HG03175 (cell line): ENCODE data around the gene APBB2.
A peak's percentile ranks its signal among the peaks of the same experiment; 100 is the strongest.
"Not testable (repeated sequence)": the region's sequence is repeated elsewhere in the genome, so short reads cannot be mapped to it uniquely, and the experiment has no call there.

Experiments
- ATAC-seq: cut with Tn5 transposase; IDR thresholded peaks from one replicate; pipeline ENCODE4 v1.9.1; 2021; ENCODE audit warnings: mild to moderate bottlenecking, moderate library complexity; ENCODE audit not compliant: unreplicated experiment

Gene APBB2

DNA sequence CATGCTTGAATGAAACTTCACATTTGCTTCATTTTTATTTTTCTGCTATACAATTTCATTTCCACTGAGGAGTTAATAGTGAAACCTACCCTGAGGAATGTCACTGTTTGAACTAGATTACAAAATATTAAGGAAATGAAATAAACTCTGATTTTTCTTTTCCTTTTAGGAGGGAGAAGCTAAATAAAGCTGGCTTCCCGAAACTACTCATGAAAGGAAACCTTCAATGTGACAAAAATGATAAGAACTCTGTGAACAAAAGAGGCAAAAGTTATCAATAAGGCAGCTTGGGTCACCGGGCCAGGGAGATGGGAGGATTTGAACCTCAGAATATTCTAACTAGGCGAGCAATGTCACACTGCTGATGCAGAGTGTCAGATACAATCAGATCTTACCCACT is 185.2 kb downstream of the APBB2 start:
- ATAC-seq, result no peak

DNA sequence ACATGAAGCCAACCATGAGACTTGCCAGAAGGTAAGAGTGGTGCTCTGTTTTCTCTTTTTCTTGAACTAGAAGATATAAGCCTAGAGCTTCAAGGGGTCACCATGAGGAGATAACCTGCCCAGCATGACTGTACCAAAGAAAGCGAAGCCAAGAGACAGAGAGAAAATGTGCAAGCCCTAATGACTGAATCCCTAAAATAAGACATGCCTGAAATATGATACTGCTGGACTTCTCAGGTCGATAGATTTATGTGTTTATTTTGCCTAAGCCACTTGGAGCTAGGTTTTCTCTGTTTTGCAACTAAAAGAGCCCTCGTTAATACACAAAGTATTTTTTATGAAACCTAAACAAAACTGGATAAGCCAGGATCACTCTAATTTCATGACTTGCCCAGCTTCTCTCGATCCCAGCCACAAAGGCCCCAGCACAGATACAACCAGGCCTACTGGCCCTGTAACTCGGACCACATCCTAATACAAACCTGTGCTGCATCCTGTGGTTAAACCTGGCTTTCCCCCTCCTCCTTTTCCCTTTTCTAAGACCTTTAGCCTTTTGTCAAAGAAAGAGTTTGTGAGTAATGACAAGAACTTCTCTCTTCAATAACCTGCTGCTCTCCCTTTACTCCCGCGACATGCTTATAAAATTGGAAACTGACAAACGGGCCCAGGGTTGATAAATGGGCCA is 185.8 kb downstream of the APBB2 start:
- no peak for ATAC-seq

DNA sequence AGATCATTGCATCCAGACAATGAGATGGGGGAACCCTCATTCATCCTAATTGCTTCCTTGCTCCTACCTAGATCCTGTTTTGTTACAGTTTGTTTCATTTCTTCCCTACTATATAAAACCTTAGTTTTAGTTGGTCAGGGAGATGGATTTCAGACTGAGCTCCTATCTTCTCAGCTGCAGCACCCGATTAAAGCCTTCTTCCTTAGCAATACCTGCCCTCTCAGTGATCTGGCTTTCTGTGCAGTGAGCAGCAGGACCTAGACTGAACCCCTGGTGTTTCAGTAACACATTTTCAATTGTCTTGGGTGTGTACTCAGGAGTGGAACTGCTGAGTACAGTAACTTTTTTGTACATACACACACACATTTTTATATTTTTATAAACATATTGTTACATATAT is 187.4 kb downstream of the APBB2 start:
- ATAC-seq, result no peak

DNA sequence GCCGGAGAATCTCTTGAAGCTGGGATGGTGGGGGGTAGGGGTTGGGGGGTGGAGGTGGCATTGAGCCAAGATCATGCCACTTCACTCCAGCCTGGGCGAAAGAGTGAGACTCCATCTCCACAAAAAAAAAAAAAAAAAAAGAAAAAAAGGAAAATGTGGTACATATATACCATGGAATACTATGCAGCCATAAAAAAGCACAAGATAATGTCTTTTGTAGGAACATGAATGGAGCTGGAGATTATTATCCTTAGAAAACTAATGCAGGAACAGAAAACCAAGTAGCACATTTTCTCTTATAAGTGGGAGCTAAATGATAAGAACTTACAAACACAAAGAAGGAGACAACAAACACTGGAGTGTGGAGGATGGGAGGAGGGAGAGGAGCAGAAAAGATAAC is 188.5 kb downstream of the APBB2 start:
- ATAC-seq, result no peak

DNA sequence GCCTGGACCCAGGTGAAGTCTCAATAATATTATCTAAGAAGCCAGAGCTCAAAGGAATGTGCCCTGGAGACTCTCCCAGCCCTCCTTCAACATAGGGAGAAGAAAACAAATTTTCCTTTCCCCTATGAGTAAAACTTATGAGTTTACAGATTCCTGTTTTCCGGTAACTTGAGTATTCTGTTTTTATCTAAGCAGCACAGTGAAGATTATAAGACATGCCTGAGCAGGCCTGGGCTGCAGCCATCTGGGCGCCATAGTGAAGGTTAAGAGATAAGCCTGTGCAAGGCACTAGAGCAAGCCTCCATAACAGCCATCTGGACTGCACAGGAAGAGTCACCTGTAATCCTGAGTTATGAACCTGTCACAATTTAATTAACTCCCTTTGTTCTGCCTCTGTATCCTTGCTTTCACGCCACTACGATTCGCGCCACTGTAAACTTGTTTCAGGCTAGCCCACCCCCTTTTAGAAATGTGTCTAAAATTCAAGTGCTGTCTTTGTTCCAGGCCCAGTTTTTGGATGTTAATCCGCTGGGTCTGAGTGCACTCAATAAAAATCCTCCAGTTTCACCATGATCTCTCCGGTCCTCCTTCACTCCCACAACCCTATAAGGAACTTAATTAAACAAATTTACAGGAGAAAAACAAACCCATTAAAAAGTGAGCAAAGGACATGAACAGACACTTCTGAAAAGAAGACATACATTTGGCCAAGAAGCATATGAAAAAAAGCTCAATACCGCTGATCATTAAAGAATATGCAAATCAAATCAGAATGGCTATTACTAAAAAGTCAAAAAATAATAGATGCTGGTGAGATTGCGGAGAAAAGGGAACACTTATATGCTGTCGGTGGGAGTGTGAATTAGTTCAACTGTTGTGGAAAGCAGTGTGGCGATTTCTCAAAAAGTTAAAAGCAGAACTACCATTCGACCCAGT is 189.5 kb downstream of the APBB2 start:
- no peak for ATAC-seq

DNA sequence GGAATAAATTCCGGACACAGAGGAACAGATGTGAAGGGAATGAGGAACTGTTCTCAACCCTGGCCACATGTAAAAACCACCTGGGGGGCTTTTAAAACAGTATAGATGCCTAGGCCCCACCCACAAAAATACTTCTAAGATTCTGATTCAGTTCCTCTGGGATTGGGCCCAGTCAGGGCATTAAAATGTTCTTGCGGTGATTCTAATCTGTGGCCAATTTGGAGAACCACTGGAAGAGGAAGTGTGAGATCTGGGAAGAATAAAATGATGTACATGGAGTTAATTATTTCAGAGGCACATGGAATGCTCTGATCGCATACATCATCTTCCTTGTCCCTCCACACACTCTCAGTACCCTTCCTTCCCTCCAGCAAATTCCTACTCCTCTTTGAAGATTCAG is 192.2 kb downstream of the APBB2 start:
- no peak for ATAC-seq

DNA sequence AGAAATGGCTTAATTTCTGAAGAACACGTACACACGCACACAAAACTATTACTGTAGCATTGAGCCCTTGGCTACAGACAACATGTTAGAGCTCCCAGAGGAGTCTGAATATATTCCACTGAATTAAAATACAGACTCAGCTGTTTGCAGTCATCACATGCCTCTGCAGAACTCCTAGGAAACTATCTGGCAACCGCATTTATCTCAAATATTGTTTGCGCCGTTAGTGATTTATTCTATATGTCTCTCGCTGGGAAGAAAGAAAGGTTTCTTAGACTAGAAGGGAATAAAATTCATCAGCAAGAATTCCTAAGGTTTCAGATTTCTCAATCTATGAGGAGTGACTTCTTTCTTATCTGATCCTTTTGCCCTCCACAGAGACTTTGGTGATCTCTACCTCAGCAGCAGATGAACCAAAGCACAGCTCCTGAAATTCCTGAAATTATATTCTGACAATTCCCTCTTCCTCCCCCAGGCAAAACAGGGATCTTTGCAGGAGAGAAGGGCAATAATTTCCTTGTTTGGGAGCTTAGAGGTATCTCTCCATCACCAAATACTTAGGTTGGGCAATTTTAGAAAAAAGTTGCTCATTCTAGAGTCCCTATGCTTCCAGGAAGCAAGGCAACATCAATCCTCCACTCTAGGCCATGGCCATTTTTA is 199.2 kb downstream of the APBB2 start:
- ATAC-seq, result no peak

DNA sequence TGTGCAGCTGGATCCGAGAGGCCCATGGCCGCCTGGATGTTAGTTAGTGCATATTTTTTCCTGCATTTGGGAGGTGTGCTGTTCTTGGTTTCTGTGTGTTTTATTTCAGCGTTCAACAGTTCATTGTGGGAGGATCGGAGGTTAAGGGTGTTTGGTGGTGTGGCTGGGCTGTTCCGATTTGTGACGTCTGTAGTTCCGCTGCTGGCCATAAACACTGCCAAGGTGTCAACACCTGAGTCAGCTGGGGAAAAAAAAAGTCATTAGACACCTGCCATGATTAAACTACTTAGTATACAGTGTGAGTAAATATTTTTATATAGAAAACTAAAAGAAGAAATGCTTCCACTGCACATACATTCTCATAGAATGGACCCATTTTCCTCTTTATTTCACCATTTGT is 200.2 kb downstream of the APBB2 start:
- ATAC-seq, result no peak

DNA sequence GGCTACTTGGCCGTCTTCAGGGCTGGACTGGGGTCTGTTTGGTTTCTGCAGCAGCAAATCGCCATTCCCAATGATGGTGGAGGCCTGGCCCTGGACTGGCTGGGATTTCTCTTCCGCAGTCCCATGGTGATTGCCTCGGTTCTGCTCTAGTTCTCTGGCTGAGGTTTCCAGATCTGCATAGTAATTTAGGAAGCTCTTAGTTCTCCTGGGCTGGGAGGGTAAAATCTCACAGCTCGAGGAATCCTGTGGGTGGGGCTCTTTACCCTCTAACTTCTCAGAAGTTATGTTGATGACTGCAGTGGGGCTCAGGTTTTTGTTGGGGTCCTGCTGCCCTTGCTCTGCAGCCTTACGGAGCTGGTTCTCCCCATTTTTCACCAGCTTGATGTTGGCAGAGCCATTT is 200.6 kb downstream of the APBB2 start:
- ATAC-seq, result no peak

DNA sequence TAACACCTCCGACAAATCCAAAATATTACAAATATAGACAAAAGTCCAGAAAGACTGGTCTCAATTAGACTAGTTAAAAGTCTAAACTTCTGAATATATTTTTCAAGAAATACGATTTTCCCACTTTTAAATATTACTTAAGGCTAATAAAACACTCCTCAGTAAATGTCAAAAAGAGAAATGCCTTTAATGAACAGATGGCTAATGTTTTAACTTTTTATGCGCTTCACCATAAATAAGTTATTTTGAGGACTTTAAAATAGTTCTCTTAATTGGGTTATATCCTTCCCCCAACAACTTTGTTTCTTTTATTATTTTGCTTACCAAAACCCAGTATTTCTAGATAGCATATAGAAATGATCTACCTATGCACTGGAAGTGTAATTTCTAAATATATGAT is 201.4 kb downstream of the APBB2 start:
- ATAC-seq, result no peak

DNA sequence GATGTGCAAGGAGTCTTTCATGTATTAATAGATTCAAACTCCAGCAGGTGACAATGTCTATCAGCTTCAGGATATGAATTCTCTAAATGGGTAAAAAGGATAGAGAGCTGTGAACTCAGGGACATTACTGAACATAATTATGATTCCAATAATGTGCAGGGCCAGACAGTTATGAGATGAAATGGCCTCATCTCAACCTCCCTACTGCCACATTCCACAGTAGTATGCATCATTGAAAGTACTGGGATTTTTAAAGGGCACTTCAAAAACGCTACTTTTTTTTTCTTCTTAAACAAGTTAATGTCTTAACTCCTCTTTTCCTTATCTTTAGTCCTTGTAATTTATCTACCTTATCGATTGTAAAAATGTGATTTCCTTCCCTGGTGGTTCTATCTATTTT is 202.0 kb downstream of the APBB2 start:
- ATAC-seq, result no peak

DNA sequence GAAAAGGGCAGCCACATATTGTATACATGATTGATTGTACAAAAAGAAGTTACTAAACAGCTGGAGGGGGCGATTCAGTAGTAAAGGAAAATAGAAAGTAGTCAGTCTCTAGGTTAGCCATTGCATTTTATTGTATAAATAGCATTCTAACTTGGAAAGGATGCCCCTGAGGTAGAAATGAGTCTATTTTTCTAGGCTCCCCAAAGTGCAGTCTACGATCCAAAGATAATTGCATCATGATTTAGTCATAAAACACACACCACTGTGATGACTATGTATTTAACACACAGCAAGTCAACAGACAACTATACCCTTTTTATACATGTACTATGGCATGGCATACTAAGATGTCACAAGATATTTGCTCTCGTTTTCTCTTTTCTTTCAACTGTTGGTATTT is 204.9 kb downstream of the APBB2 start:
- no peak for ATAC-seq

DNA sequence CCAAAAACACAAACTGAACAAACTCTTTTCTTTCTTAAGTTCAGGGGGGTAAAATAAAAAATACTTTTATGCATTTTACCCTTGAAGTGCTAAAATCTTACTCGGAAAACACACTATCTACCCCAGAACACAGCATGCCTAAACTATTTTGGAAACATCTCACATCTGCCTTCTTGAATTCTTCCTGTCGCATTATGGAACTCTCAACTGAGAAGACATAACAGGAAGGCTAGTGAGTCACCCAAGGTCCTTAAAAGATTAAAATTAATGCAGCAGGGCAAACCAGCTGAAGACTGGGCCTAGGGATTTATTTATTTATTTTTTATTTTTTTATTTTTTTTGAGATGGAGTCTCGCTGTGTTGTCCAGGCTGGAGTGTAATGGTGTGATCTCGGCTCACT is 208.2 kb downstream of the APBB2 start:
- no peak for ATAC-seq

DNA sequence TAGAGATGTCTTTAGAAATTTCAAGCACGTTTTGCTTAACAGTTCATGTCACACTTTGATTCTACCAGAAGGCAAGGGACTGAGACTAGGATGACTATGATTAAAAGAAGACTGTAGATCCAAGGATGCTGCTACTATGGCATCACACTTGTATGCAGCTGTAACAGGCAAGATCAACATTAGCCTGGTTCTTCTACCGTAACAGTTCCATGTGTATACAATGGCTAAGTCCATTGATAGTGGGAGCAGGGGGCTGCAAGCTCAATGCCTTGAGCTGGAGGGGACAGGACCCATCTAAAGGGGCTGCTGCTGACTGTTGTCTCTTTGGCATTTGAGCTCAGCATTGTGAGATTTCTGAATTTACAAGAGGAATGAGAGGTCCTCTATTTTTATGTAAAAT is 212.0 kb downstream of the APBB2 start:
- ATAC-seq, result no peak

DNA sequence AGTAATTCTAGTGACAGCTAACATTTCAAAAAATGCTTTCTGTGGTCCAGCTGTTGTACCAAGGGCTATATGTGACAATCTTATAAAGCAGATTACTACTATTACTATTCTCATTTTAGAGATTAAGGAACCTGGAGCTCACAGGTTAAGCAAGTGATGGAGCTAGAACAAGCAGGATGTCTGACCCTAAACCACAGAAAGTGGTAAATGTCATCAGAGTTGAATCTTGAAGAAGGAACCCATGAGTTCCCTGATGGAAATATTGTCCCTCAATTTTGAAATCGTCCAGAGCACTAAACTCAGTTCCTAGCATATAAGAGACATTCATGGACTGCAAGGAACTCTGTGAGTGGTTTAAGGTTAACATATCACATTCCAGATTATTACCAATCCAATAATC is 214.0 kb downstream of the APBB2 start:
- no peak for ATAC-seq

DNA sequence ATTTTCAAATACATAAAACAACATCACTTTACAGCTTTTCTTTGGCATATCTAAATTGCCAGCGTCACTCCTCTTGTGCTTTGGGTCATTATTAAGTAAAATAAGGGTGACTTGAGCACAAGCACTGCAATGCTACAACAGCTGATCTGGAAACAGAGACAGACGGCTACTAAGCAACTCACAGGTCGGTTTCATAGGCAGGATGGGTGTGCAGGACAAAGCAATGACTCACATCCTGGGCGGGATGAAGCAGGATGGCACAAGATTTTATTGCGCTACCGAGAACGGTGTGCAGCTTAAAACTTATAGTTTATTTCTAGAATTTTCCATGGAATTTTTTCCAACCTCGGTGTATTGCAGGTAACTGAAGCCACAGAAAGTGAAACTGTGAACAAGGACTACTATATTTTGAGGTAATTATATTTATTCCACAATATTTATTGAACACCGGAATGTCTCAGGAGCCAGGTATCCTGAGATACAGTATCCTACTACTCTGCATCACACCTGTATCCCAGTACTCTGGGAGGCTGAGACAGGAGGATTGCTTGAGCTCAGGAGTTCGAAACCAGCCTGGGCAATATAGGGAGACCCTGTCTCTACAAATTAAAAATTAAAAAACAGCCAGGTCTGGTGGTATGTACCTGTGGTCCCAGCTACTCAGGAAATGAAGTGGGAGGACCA is 215.5 kb downstream of the APBB2 start:
- no peak for ATAC-seq

DNA sequence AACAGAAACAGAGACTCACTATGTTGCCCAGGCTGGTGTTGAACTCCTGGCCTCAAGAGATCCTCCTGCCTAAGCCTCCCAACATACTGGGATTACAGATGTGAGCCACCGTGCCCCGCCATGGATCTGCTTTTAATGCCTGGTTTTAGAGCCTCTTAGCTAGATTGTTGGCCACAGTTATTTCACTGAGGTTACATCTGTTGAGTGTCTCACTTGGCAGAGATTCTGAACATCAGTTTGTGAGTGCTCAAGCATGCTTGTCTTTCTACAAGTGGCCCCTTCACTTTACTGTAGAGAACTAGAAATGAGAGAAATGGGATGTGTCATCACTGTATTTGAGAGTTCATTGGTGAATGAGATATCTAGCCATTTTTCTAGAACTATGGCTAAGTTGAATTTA is 218.5 kb downstream of the APBB2 start:
- no peak for ATAC-seq

DNA sequence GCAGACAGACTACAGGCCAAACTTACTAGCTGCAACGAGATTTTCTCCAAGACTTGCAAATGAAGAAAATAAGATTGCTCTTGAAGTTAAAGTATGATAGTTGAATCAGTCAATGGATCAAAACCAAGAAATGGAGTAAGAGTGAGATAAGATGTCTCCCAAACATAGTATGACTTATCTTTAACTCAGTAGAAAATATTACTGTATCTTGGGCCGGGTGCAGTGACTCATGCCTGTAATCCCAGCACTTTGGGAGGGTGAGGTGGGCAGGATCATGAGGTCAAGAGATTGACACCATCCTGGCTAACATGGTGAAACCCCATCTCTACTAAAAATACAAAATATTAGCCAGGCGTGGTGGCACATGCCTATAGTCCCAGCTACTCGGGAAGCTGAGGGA is 220.0 kb downstream of the APBB2 start:
- ATAC-seq, result not testable (repeated sequence)

DNA sequence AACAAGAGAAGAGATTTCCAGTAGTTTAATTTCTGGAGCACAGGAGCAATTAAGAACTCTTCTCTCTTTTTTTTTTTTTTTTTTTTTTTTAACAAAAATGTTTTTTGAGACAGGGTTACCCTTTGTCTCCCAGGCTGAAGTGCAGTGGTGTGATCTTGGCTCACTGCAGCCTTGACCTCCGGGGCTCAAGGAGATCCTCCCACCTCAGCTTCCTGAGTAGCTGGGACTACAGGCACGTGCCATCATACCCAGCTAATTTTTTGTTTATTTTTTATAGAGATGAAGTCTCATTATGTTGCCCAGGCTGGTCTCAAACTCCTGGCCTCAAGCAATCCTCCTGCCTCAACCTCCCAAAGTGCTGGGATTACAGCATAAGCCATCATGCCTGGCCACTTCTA is 221.0 kb downstream of the APBB2 start:
- not testable (repeated sequence) for ATAC-seq

DNA sequence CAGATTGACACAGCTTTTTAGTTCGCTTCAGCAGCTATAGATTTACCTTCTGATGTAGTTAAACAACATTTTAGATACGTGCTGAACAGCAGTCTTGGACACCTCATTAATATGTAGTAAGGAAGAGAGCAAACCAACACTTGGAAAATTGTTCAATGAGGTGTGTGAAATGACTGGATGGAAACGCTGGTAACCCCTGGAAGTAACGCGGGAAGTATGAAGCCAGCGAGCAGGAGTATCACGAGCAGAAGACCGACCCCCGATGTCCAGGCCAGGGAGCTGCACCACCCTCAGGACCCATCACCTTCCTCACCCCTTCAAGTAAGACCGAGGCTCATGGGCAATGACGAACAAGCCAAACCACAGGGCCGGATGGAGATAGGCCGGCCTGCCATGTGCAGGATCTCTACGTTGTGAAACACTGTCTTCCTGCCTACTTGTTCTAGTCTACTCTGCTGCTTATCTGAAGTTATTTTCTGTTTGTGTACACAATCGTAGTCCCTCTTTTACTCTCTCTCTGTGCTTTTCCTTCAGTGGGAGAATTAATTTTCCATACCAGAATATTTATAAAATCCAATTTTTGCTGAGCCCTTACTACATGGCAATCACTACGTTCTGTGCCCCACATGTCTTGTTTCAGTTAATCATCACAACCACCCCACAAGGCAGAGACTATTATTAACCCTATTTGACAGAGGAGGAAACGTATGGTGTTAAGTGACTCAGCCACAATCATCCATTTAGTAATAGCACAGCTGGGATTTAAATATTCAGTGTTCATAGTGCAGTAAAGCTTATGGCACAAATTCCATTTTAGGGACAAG is 221.7 kb downstream of the APBB2 start:
- ATAC-seq, result peak; percentile 79
